IPS-NIHi7 (cell line): ENCODE data around the gene EXOC6B.

Experiments
- DNase-seq: peaks from one replicate; pipeline ENCODE4 v3.0.0; 2012; ENCODE audit warnings: mixed read lengths; ENCODE audit errors: extremely low spot score

Gene EXOC6B

GRCh38 chr2:72146347-72147302 is 679.2 kb downstream of the EXOC6B start:
- DNase-seq: no peak

- no peak for DNase-seq
Measured at GRCh38 chr2:72145658-72146329, 680.0 kb downstream of the EXOC6B start.

- DNase-seq: peak; percentile 80
Measured at GRCh38 chr2:72145289-72145657, 680.6 kb downstream of the EXOC6B start.

- DNase-seq: peak; percentile 88
Measured at GRCh38 chr2:72144632-72145288, 681.1 kb downstream of the EXOC6B start.

- no peak for DNase-seq
Measured at GRCh38 chr2:72144274-72144631, 681.6 kb downstream of the EXOC6B start.

GRCh38 chr2:72143441-72144273 is 682.2 kb downstream of the EXOC6B start:
- no peak for DNase-seq

GRCh38 chr2:72142570-72143440 is 683.0 kb downstream of the EXOC6B start:
- DNase-seq: peak; percentile 59

GRCh38 chr2:72141881-72142451 is 683.9 kb downstream of the EXOC6B start:
- no peak for DNase-seq

- DNase-seq: no peak
Measured at GRCh38 chr2:72141032-72141645, 684.7 kb downstream of the EXOC6B start.

- DNase-seq: no peak
Measured at GRCh38 chr2:72140621-72140960, 685.2 kb downstream of the EXOC6B start.

- no peak for DNase-seq
Measured at GRCh38 chr2:72139874-72140620, 685.8 kb downstream of the EXOC6B start.

- DNase-seq: no peak
Measured at GRCh38 chr2:72139471-72139873, 686.4 kb downstream of the EXOC6B start.

- DNase-seq: no peak
Measured at GRCh38 chr2:72138921-72139381, 686.9 kb downstream of the EXOC6B start.

- DNase-seq: no peak
Measured at GRCh38 chr2:72138011-72138881, 687.6 kb downstream of the EXOC6B start.

GRCh38 chr2:72137498-72138010 is 688.3 kb downstream of the EXOC6B start:
- peak; percentile 86 for DNase-seq

GRCh38 chr2:72136933-72137497 is 688.8 kb downstream of the EXOC6B start:
- no peak for DNase-seq

- no peak for DNase-seq
Measured at GRCh38 chr2:72136331-72136730, 689.5 kb downstream of the EXOC6B start.

GRCh38 chr2:72135921-72136320 is 689.9 kb downstream of the EXOC6B start:
- DNase-seq: no peak
